HEK293T (cell line): ENCODE results near the gene TMPRSS6.

ENCODE experiments used
- CTCF ChIA-PET: fragments of 350-600 bp; formaldehyde crosslinking; extraction: SDS; loops from one replicate; lab custom pipeline; 2021; ENCODE audit warnings: antibody characterized with exemption, inconsistent platforms; lab: Yijun Ruan, JAX
- POLR2A ChIA-PET: fragments of 350-600 bp; formaldehyde crosslinking; extraction: SDS; loops from one replicate; lab custom pipeline; 2020; ENCODE audit warnings: antibody characterized with exemption, inconsistent platforms; lab: Yijun Ruan, JAX
- DNase-seq: peaks from one replicate; pipeline ENCODE4 v3.0.0; 2012; ENCODE audit warnings: mixed read lengths; ENCODE audit errors: extremely low spot score
- ARNT ChIP-seq: fragments of 450-650 bp; IDR thresholded peaks from 2 replicates; pipeline ENCODE4 v1.6.1; 2017; ENCODE audit warnings: mild to moderate bottlenecking
- BHLHE40 ChIP-seq: fragments of 450-650 bp; IDR thresholded peaks from 2 replicates; pipeline ENCODE4 v1.6.1; 2016; ENCODE audit warnings: mild to moderate bottlenecking, moderate library complexity, borderline replicate concordance
- CTBP1 ChIP-seq: fragments of 450-650 bp; IDR thresholded peaks from 2 replicates; pipeline ENCODE4 v1.6.1; 2016; ENCODE audit warnings: borderline replicate concordance
- ELF4 ChIP-seq: fragments of 450-650 bp; IDR thresholded peaks from 2 replicates; pipeline ENCODE4 v1.6.1; 2017; ENCODE audit warnings: antibody characterized with exemption
- FOXA1 ChIP-seq: fragments of 450-650 bp; IDR thresholded peaks from 2 replicates; pipeline ENCODE4 v1.6.1; 2016; ENCODE audit warnings: mild to moderate bottlenecking
- FOXK2 ChIP-seq: fragments of 450-650 bp; IDR thresholded peaks from 2 replicates; pipeline ENCODE4 v1.6.1; 2016; ENCODE audit warnings: mild to moderate bottlenecking
- FOXM1 ChIP-seq: fragments of 450-650 bp; IDR thresholded peaks from 2 replicates; pipeline ENCODE4 v1.6.1; 2017; ENCODE audit warnings: mild to moderate bottlenecking, borderline replicate concordance
- HDGF ChIP-seq: fragments of 450-650 bp; IDR thresholded peaks from 2 replicates; pipeline ENCODE4 v1.6.1; 2017; ENCODE audit warnings: antibody characterized with exemption, borderline replicate concordance
- L3MBTL2 ChIP-seq: fragments of 450-650 bp; conservative IDR thresholded peaks from 2 replicates; pipeline ENCODE4 v1.6.1; 2016; ENCODE audit warnings: mild to moderate bottlenecking
- LEF1 ChIP-seq: fragments of 450-650 bp; IDR thresholded peaks from 2 replicates; pipeline ENCODE4 v1.6.1; 2017; ENCODE audit warnings: mild to moderate bottlenecking, borderline replicate concordance
- NFRKB ChIP-seq: fragments of 450-650 bp; IDR thresholded peaks from 2 replicates; pipeline ENCODE4 v1.6.1; 2016; ENCODE audit warnings: mild to moderate bottlenecking, moderate library complexity
- PKNOX1 ChIP-seq: fragments of 450-650 bp; IDR thresholded peaks from 2 replicates; pipeline ENCODE4 v1.6.1; 2016
- SP1 ChIP-seq: fragments of 450-650 bp; IDR thresholded peaks from 2 replicates; pipeline ENCODE4 v1.6.1; 2017
- SUZ12 ChIP-seq: fragments of 450-650 bp; IDR thresholded peaks from 2 replicates; pipeline ENCODE4 v1.6.1; 2016; ENCODE audit warnings: mild to moderate bottlenecking
- TARDBP ChIP-seq: fragments of 450-650 bp; IDR thresholded peaks from 2 replicates; pipeline ENCODE4 v1.6.1; 2016
- ZNF384 ChIP-seq: fragments of 450-650 bp; IDR thresholded peaks from 2 replicates; pipeline ENCODE4 v1.6.1; 2016

TMPRSS6 gene

GRCh38 chr22:37052386-37053309 lies 56.9 kb downstream of the TMPRSS6 start:
- TF ChIP-seq FOXK2 (no peak), NFRKB (no peak), FOXA1 (no peak), SP1 (no peak), FOXM1 (no peak), LEF1 (no peak), L3MBTL2 (no peak), HDGF (no peak), CTBP1 (no peak), BHLHE40 (no peak), SUZ12 (no peak), PKNOX1 (no peak), ELF4 (no peak), ARNT (no peak)
- ChIA-PET CTCF (no interaction called here), POLR2A (interaction anchor here (1.0 to 2.4 kb wide), 5 partner anchors 9 to 36 kb away, joined by 3 to 12 read pairs (median 7); partner anchors contain the start of gene TST)
- no peak for DNase-seq

GRCh38 chr22:37051391-37052385 lies 57.8 kb downstream of the TMPRSS6 start, which contains the start of gene KCTD17:
Gene KCTD17 (plus strand): TSS chr22:37051742. CDS start chr22:37051761, 19 bp downstream.
- ChIA-PET CTCF (interaction anchor here (0.5 to 1.4 kb wide), 3 partner anchors 48 to 196 kb away, joined by 3 to 5 read pairs (median 3); no protein-coding TSS in a partner anchor), POLR2A (interaction anchor here (0.6 to 2.4 kb wide), 11 partner anchors 9 to 148 kb away, joined by 3 to 12 read pairs (median 4); partner anchors contain the start of gene TST)
- DNase-seq, result peak; percentile 95
- TF ChIP-seq PKNOX1 (no peak), TARDBP (no peak), LEF1 (no peak), SUZ12 (no peak), CTBP1 (no peak), ARNT (no peak), FOXK2 (no peak), L3MBTL2 (no peak; the same call in 1 of the 2 replicates), FOXM1 (no peak), HDGF (no peak), FOXA1 (no peak), NFRKB (no peak), BHLHE40 (no peak)

- CTCF ChIA-PET, result interaction anchor here (0.5 to 1.4 kb wide), 3 partner anchors 48 to 195 kb away, joined by 3 to 5 read pairs (median 3); no protein-coding TSS in a partner anchor
- DNase-seq, result no peak
- TF ChIP-seq HDGF (no peak), SP1 (no peak), NFRKB (no peak), FOXK2 (no peak), FOXM1 (no peak), PKNOX1 (no peak), LEF1 (no peak), BHLHE40 (no peak), L3MBTL2 (no peak)
- POLR2A ChIA-PET, result interaction anchor here (0.6 to 2.4 kb wide), 10 partner anchors 9 to 149 kb away, joined by 3 to 12 read pairs (median 4); partner anchors contain the start of gene TST
Measured at GRCh38 chr22:37050913-37051312, 58.6 kb downstream of the TMPRSS6 start.

- CTCF ChIA-PET, result no interaction called here
- POLR2A ChIA-PET, result interaction anchor here (1.1 kb wide), 1 partner anchor 30 kb away, joined by 4 read pairs; the partner anchor contains the start of genes MPST and TST
- TF ChIP-seq FOXM1 (no peak), ELF4 (no peak), TARDBP (no peak), BHLHE40 (no peak), PKNOX1 (no peak), FOXK2 (no peak), ZNF384 (no peak), FOXA1 (no peak), NFRKB (no peak), HDGF (no peak)
- DNase-seq, result no peak
Measured at GRCh38 chr22:37049224-37049623, 60.3 kb downstream of the TMPRSS6 start.
